ENCODE data around the gene POLRMT. TPM values are rescaled to one million over a fixed set of nuclear protein-coding genes. Genes with fewer than 3 reads are reported as not detected.
"Not testable (repeated sequence)": the region's sequence is repeated elsewhere in the genome, so short reads cannot be mapped to it uniquely, and the experiment has no call there.

Gene POLRMT
- total RNA-seq, 1 donor from 2014 or later: 54.5 TPM

GRCh38 chr19:634975-635652 lies 1.8 kb upstream of the POLRMT start:
- ATAC-seq (ENCODE audit: poor library complexity) (no peak), DNase-seq (no peak)
- intact Hi-C loops (cut with DNase I): no loop called here

GRCh38 chr19:633786-634639 lies 676 bp upstream of the POLRMT start:
- DNase-seq: no peak
- intact Hi-C loops (cut with DNase I): no loop called here
- ATAC-seq (ENCODE audit: poor library complexity): peak; percentile 1

- intact Hi-C loops (cut with DNase I): no loop called here
- no peak for DNase-seq
- ATAC-seq (ENCODE audit: poor library complexity): peak; percentile 4
Observed at GRCh38 chr19:632579-633067, 714 bp downstream of the POLRMT start.

- no peak for DNase-seq
- no peak for ATAC-seq (ENCODE audit: poor library complexity)
- intact Hi-C loops (cut with DNase I): no loop called here
Observed at GRCh38 chr19:629961-630714, 3.2 kb downstream of the POLRMT start.

DNA sequence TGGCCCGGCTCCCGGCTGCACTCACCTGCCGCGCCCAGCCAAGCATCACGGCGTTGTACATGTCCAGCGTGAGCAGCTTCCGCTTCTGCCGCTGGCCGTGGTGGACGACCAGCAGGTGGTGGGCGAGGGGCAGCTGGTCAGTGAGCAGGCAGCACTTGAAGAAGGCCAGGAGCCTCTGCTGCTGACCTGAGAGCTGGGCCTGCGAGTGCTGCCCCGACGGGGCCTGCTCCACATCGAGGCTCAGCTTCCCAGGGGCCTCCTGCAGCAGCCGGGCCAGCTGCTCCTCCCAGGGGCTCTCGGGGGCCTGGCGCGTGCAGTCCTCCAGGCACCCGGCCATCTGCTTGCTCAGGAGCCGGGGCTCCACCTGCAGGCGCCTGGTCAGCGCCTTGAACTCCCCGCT lies 3.8 kb downstream of the POLRMT start:
- DNase-seq; intact Hi-C loops (cut with DNase I); ATAC-seq (ENCODE audit: poor library complexity): not testable (repeated sequence)

- intact Hi-C loops (cut with DNase I): no loop called here
- no peak for ATAC-seq (ENCODE audit: poor library complexity)
- no peak for DNase-seq
Observed at GRCh38 chr19:628168-628567, 5.2 kb downstream of the POLRMT start.

GRCh38 chr19:626566-626965 lies 6.8 kb downstream of the POLRMT start:
- intact Hi-C loops (cut with DNase I); DNase-seq; ATAC-seq (ENCODE audit: poor library complexity): not testable (repeated sequence)

DNA sequence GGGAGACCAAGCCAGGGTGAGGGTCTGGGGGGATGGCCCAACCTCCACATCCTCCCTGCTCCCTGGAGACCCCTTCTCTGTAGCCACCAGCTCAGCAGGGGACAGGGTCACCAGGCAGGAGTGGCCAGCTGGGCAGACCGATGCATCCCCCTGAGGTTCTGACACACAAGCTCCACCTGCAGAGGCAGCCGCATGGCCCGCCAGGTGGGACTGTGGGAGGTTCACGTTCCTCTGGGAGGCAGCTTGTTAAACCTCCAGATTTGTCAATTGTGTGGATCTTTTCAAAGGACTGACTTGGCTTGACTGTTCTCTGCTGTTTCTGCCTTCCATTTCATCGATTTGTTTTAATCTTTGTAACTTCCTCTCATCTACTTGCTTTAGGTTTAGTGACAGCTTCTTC lies 8.1 kb downstream of the POLRMT start:
- intact Hi-C loops (cut with DNase I): no loop called here
- DNase-seq (no peak), ATAC-seq (ENCODE audit: poor library complexity) (no peak)

- intact Hi-C loops (cut with DNase I): no loop called here
- ATAC-seq (ENCODE audit: poor library complexity) (no peak), DNase-seq (no peak)
Observed at GRCh38 chr19:624433-625109, 8.8 kb downstream of the POLRMT start.

GRCh38 chr19:623974-624373 lies 9.4 kb downstream of the POLRMT start:
- ATAC-seq (ENCODE audit: poor library complexity) (no peak), DNase-seq (no peak)
- intact Hi-C loops (cut with DNase I): no loop called here

GRCh38 chr19:623175-623916 lies 10.0 kb downstream of the POLRMT start:
- DNase-seq (no peak), ATAC-seq (ENCODE audit: poor library complexity) (no peak)
- intact Hi-C loops (cut with DNase I): no loop called here

DNA sequence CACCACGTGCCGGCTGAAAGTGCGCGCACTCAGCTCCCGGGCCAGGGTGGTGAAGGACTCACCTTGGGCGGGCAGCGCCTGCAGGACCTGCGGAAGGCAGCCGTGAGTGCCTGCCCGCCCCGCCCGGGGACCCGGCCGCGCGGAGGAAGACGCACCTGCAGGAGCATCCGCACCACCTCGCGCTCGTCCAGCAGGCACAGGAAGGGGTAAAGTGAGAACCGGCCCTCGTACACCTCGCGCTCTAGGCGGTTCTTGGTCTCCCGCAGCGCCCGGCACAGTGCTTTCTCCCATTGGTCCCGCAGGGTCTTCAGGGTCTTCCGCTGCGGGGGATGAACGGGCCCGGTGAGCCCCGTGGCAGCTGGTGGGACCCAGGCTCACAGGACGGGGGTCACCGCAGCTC lies 10.7 kb downstream of the POLRMT start:
- intact Hi-C loops (cut with DNase I): no loop called here
- ATAC-seq (ENCODE audit: poor library complexity) (no peak), DNase-seq (no peak)

- DNase-seq: no peak
- ATAC-seq (ENCODE audit: poor library complexity): no peak
- intact Hi-C loops (cut with DNase I): no loop called here
Observed at GRCh38 chr19:621819-622218, 11.5 kb downstream of the POLRMT start.

DNA sequence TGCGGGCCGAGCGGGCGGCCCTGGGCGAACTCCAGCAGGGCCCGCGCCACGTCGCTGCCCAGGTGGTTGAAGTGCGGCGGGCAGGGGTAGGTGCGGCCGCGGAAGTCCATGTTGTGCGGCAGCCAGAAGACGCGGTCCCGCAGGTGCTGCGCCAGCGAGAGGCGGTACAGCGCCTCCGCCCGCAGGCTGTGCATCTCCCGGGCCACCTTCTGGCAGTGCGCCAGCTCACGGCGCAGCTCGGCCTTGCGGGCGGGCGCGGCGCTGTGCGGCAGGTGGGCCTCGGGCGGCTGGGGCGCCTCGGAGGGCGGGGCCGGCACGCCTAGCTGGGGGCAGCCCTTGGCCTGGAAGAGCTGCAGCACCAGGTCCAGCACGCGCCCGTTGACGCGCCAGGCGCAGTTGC lies 12.1 kb downstream of the POLRMT start:
- ATAC-seq (ENCODE audit: poor library complexity); intact Hi-C loops (cut with DNase I); DNase-seq: not testable (repeated sequence)

DNA sequence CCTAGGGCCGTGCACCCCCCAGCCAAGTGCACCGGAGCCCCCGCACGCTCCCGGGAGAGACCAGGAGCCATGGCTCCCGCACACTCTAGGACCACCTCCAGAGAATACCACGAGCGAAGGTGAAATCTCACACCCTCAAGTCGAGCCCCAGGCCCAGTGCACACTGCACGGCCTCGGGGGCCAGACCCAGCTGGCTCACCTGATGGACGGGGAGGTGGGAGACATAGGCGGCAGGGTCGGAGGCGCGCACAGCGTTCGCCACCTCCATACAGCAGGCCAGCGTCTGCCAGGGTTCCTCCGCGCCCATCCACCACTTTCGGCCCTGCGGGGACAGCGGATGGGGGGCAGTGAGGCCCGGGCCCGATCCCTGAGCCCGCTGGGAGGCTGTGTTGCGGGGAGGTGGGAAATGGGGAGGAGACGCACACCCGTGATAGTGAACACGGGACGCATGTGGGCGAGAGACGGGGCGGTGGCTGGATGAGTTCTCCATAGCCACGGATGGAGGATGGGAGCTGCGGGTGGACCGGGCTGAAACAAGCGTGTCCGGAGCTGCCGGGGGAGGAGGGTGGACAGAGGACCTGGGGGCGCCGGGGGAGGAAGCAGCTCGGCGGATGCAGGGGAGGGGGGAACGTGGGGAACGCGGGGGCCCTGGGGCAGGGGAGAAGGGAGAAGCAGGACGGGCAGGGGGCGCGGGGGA lies 13.0 kb downstream of the POLRMT start:
- intact Hi-C loops (cut with DNase I): no loop called here
- no peak for DNase-seq
- ATAC-seq (ENCODE audit: poor library complexity): no peak

DNA sequence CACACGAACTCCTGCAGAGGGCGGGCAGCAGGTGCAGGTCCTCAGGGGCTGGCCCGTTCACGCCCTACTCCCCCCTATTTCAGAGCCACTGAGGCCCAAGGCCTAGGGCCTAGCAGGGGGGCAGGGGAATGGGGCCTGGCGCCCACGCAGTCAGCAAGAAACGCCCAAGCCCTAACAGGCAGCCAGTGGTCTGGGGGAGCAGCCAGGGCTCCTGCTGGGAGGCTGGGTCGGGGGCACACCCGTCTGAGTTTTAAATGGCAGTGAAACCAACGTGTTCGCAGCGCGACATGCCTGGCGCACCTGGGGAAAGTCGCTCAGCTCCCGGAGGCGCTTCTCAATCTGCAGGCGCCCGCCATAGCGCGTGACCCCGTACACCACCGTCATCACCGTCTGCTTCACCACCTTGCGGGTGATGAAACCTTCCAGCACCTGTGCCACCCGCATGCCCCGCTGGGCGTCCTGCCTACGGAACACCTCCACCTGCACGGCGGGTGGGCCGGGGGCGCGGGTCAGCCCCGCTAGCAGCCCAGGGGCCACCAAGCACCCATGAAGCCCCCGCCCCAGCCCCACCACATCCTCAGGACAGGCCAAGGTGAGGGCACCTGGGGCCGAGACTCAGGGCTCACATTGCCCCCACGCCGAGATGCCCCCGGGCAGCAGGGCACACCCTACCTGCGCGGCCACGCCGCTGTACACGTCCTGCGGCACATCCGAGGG lies 13.9 kb downstream of the POLRMT start:
- DNase-seq: no peak
- intact Hi-C loops (cut with DNase I): no loop called here
- no peak for ATAC-seq (ENCODE audit: poor library complexity)

- ATAC-seq (ENCODE audit: poor library complexity) (no peak), DNase-seq (no peak)
- intact Hi-C loops (cut with DNase I): no loop called here
Observed at GRCh38 chr19:618674-619285, 14.6 kb downstream of the POLRMT start.
